HCT116 (cell line): ENCODE results near the gene ADK. TPM values are rescaled to one million over a fixed set of nuclear protein-coding genes. Genes with fewer than 3 reads are reported as not detected.

Source experiments
- ATAC-seq: fragments of 200-7000 bp; cut with Tn5 transposase; 2 replicates; pipeline ENCODE4 v1.9.1; 2020; ENCODE audit warnings: mild to moderate bottlenecking, moderate library complexity
- BruUV-seq: library from RNA; stranded (reverse); fragments of 400-500 nt; replicated peaks from 2 replicates; lab custom pipeline; 2021; lab: Mats Ljungman, UMichigan
- CTCF ChIA-PET: fragments of 300-600 bp; sonication (Branson Sonifier 250); formaldehyde crosslinking; loops from one replicate; lab custom pipeline; 2021; ENCODE audit warnings: antibody characterized with exemption; lab: Charles Lee
- POLR2A ChIA-PET: fragments of 300-600, 350-600 bp; sonication (Branson Sonifier 250); formaldehyde crosslinking; loops from one replicate; lab custom pipeline; 2021; ENCODE audit warnings: antibody characterized with exemption; lab: Charles Lee
- RAD21 ChIA-PET, 2 experiments: fragments of 300-600 bp; sonication (Branson Sonifier 250); formaldehyde crosslinking; loops; one replicate each; lab custom pipeline; 2023; ENCODE audit warnings: low total read pairs in 2 of 2; ENCODE audit not compliant: uncharacterized antibody in 2 of 2, unreplicated experiment in 2 of 2, low non-redundant PET in 1 of 2; lab: Charles Lee
- DNase-seq: peaks from one replicate; pipeline ENCODE4 v3.0.0-alpha.2; 2010; ENCODE audit warnings: low read depth, low spot score
- H2AFZ ChIP-seq: fragments of 200-600 bp; shearing (Covaris generic), sonication (generic); 2 replicates; pipeline ENCODE4 v1.6.1; 2017; ENCODE audit warnings: low read depth, mixed run types, mixed read lengths, antibody characterized with exemption, low read length; ENCODE audit not compliant: poor library complexity, severe bottlenecking
- H3K27ac ChIP-seq: 2 replicates; pipeline ENCODE4 v1.5.1; 2012; ENCODE audit warnings: low read depth, low read length
- H3K27me3 ChIP-seq: fragments of 200-600 bp; sonication (generic); 2 replicates; pipeline ENCODE4 v1.6.1; 2016; ENCODE audit warnings: mixed run types, low read length, mixed read lengths; ENCODE audit not compliant: insufficient read depth
- H3K36me3 ChIP-seq, 2 experiments: fragments of 200-500 bp in 1 of 2; fragments of 200-600 bp in 1 of 2; sonication (Bioruptor generic) in 1 of 2; sonication (generic) in 1 of 2; 2 replicates each; pipeline versions ENCODE4 v1.5.1 to v1.6.1; 2014 to 2016; ENCODE audit warnings: low read length in 2 of 2, inconsistent platforms in 1 of 2, mixed read lengths in 1 of 2, mixed run types in 1 of 2; ENCODE audit not compliant: insufficient read depth in 2 of 2, control insufficient read depth in 1 of 2
- H3K4me1 ChIP-seq, 2 experiments: fragments of 200-600 bp in 1 of 2; sonication (generic) in 1 of 2; 2 replicates each; pipeline versions ENCODE4 v1.5.1 to v1.6.1; 2012 to 2017; ENCODE audit warnings: low read length in 2 of 2, inconsistent platforms in 1 of 2, mild to moderate bottlenecking in 1 of 2, mixed read lengths in 1 of 2, mixed run types in 1 of 2, moderate library complexity in 1 of 2; ENCODE audit not compliant: insufficient read depth in 2 of 2, control insufficient read depth in 1 of 2
- H3K4me2 ChIP-seq: fragments of 200-600 bp; sonication (generic); 2 replicates; pipeline ENCODE4 v1.6.1; 2017; ENCODE audit warnings: mixed run types, low read length, mixed read lengths
- H3K4me3 ChIP-seq, 2 experiments: fragments of 200-600 bp in 1 of 2; sonication (generic) in 1 of 2; replicated peaks in 1 of 2; 2 replicates each; pipeline ENCODE4 v1.5.1; 2011 to 2016; ENCODE audit warnings: low read length in 2 of 2, control low read depth in 1 of 2, low read depth in 1 of 2, mild to moderate bottlenecking in 1 of 2, mixed read lengths in 1 of 2, mixed run types in 1 of 2
- H3K79me2 ChIP-seq: fragments of 200-600 bp; sonication (generic); 2 replicates; pipeline ENCODE4 v1.6.1; 2017; ENCODE audit warnings: mild to moderate bottlenecking, mixed run types, low read length, moderate library complexity, mixed read lengths; ENCODE audit not compliant: insufficient read depth
- H3K9ac ChIP-seq: fragments of 200-600 bp; sonication (generic); 2 replicates; pipeline ENCODE4 v1.6.1; 2016; ENCODE audit warnings: low read length, mixed read lengths
- H3K9me2 ChIP-seq: fragments of 200-600 bp; sonication (generic), shearing (Covaris generic); 2 replicates; pipeline ENCODE4 v1.6.1; 2017; ENCODE audit warnings: mixed run types, mild to moderate bottlenecking, moderate library complexity; ENCODE audit not compliant: insufficient read depth
- H3K9me3 ChIP-seq, 2 experiments: fragments of 200-500 bp in 1 of 2; fragments of 200-600 bp in 1 of 2; sonication (Bioruptor generic) in 1 of 2; sonication (generic) in 1 of 2; 2 replicates each; pipeline ENCODE4 v1.6.1; 2014 to 2017; ENCODE audit warnings: low read length in 2 of 2, mixed read lengths in 2 of 2, inconsistent platforms in 1 of 2, low read depth in 1 of 2, mild to moderate bottlenecking in 1 of 2, mixed run types in 1 of 2, moderate library complexity in 1 of 2; ENCODE audit not compliant: control insufficient read depth in 1 of 2, insufficient read depth in 1 of 2
- H4K20me1 ChIP-seq: fragments of 200-600 bp; sonication (generic), shearing (Covaris generic); 2 replicates; pipeline ENCODE4 v1.6.1; 2017; ENCODE audit warnings: mixed run types, mild to moderate bottlenecking, moderate library complexity; ENCODE audit not compliant: insufficient read depth
- ATF3 ChIP-seq: IDR thresholded peaks from 2 replicates; pipeline ENCODE4 v1.6.1; 2012
- CBX3 ChIP-seq: IDR thresholded peaks from 2 replicates; pipeline ENCODE4 v1.6.1; 2012; ENCODE audit warnings: low read depth
- CTCF ChIP-seq, 3 experiments: fragments of 200-600 bp in 1 of 3; sonication (generic) in 1 of 3; IDR thresholded peaks in 2 of 3; conservative IDR thresholded peaks in 1 of 3; 2 replicates each; pipeline ENCODE4 v1.5.1; 2012 to 2017; ENCODE audit warnings: low read depth in 2 of 3, low read length in 2 of 3, antibody characterized with exemption in 1 of 3, borderline replicate concordance in 1 of 3, control low read depth in 1 of 3, mild to moderate bottlenecking in 1 of 3, mixed read lengths in 1 of 3, mixed run types in 1 of 3, moderate library complexity in 1 of 3; ENCODE audit not compliant: insufficient read depth in 1 of 3
- EGR1 ChIP-seq: IDR thresholded peaks from 2 replicates; pipeline ENCODE4 v1.6.1; 2012; ENCODE audit warnings: low read depth
- EZH2 ChIP-seq: fragments of 200-600 bp; sonication (generic); IDR thresholded peaks from 2 replicates; pipeline ENCODE4 v1.6.1; 2017; ENCODE audit warnings: antibody characterized with exemption, mixed run types
- EZH2phosphoT487 ChIP-seq: fragments of 200-600 bp; IDR thresholded peaks from 2 replicates; pipeline ENCODE4 v1.6.1; 2018; ENCODE audit warnings: antibody characterized with exemption, borderline replicate concordance
- FOSL1 ChIP-seq: IDR thresholded peaks from 2 replicates; pipeline ENCODE4 v1.6.1; 2012; ENCODE audit warnings: low read depth
- MAX ChIP-seq: IDR thresholded peaks from 2 replicates; pipeline ENCODE4 v1.6.1; 2012
- POLR2A ChIP-seq: IDR thresholded peaks from 2 replicates; pipeline ENCODE4 v1.7.0; 2011; ENCODE audit warnings: borderline replicate concordance; ENCODE audit not compliant: insufficient read depth, insufficient read length; ENCODE audit errors: extremely low read depth
- RAD21 ChIP-seq: IDR thresholded peaks from 2 replicates; pipeline ENCODE4 v1.6.1; 2012; ENCODE audit warnings: low read depth, mild to moderate bottlenecking
- REST ChIP-seq: IDR thresholded peaks from 2 replicates; pipeline ENCODE4 v1.6.1; 2012; ENCODE audit warnings: low read depth
- SIN3A ChIP-seq: IDR thresholded peaks from 2 replicates; pipeline ENCODE4 v1.6.1; 2012; ENCODE audit warnings: low read depth
- SP1 ChIP-seq: IDR thresholded peaks from 2 replicates; pipeline ENCODE4 v1.6.1; 2012; ENCODE audit warnings: low read depth
- SRF ChIP-seq: IDR thresholded peaks from 2 replicates; pipeline ENCODE4 v1.6.1; 2012; ENCODE audit warnings: low read depth
- TCF7L2 ChIP-seq: IDR thresholded peaks from 2 replicates; pipeline ENCODE4 v1.7.0; 2011; ENCODE audit warnings: borderline replicate concordance, inconsistent platforms; ENCODE audit not compliant: insufficient read depth, insufficient read length; ENCODE audit errors: extremely low read depth
- YY1 ChIP-seq: IDR thresholded peaks from 2 replicates; pipeline ENCODE4 v1.6.1; 2011; ENCODE audit warnings: low read length, low read depth, moderate library complexity, mild to moderate bottlenecking; ENCODE audit not compliant: insufficient replicate concordance; ENCODE audit errors: extremely low read depth
- ZBTB33 ChIP-seq: IDR thresholded peaks from 2 replicates; pipeline ENCODE4 v1.6.1; 2011; ENCODE audit warnings: mild to moderate bottlenecking, low read length, moderate library complexity; ENCODE audit not compliant: insufficient replicate concordance; ENCODE audit errors: extremely low read depth
- ZNF274 ChIP-seq: fragments of 200-500 bp; sonication (Bioruptor generic); IDR thresholded peaks from 2 replicates; pipeline ENCODE4 v1.6.1; 2014; ENCODE audit warnings: mild to moderate bottlenecking, low read depth, low read length, inconsistent platforms
- intact Hi-C: fragments of 100-400 bp; cut with micrococcal nuclease; formaldehyde crosslinking; loops from 2 replicates; pipeline ENCODE4 v1.10.0; 2022
- total RNA-seq: library from RNA; stranded (reverse); gene quantifications from one replicate; pipeline ENCODE4 v1.2.1, GENCODE V29; 2021; ENCODE audit not compliant: unreplicated experiment

ADK gene
- total RNA-seq, 1 experiment from 2014 or later: 55.0 TPM

- Histone ChIP-seq H3K27ac (no peak overlapping the region), H3K36me3 (peaks cover 0 to 3% of the 10 kb centered on the region in 2 experiments; a peak in 1 of 4 replicates), H3K4me2 (no peak overlapping the region), H3K79me2 (peaks cover 11% of the 10 kb centered on the region), H3K9ac (no peak overlapping the region)
- no peak for TF ChIP-seq FOSL1
- no peak for TF ChIP-seq TCF7L2
- TF ChIP-seq SRF: no peak
- TF ChIP-seq ZBTB33: no peak
- TF ChIP-seq RAD21: no peak
- TF ChIP-seq CTCF (IDR thresholded peaks at IDR 0.05 in 2 of 3, conservative IDR thresholded peaks at IDR 0.05 in 1 of 3; ENCODE audit: borderline replicate concordance in 1 of 3, insufficient read depth in 1 of 3, low read depth in 2 of 3, low read length in 2 of 3): no peak
- no peak for TF ChIP-seq MAX
- no peak for TF ChIP-seq REST
- TF ChIP-seq CBX3: no peak
- no peak for TF ChIP-seq POLR2A
- no peak for TF ChIP-seq YY1
- no peak for TF ChIP-seq ATF3
- TF ChIP-seq EGR1: no peak
- TF ChIP-seq EZH2: no peak
- no peak for TF ChIP-seq ZNF274
- no peak for TF ChIP-seq SIN3A
- TF ChIP-seq EZH2phosphoT487: no peak
- TF ChIP-seq SP1: no peak
- TF ChIP-seq, all 23 proteins: peak for 0
- H2AFZ ChIP-seq: no peak overlapping the region
- ChIA-PET CTCF (interaction anchor here (1.4 to 2.6 kb wide), 4 partner anchors 8 to 992 kb away, joined by 5 to 13 read pairs (median 10); partner anchors contain the start of gene COMTD1), RAD21 (no interaction called here), POLR2A (no interaction called here)
- no peaks in the 10 kb centered on the region for H3K9me2 ChIP-seq
- no TSS peak for BruUV-seq
- ATAC-seq (no peak), DNase-seq (no peak)
- H3K4me3 ChIP-seq: no peak overlapping the region
- H3K27me3 ChIP-seq: no peaks in the 10 kb centered on the region
- no peaks in the 10 kb centered on the region for H3K4me1 ChIP-seq
- intact Hi-C loops: loop anchor here (5.0 kb wide), 1 partner anchor 994 kb away; the partner anchor contains the start of gene COMTD1
- H4K20me1 ChIP-seq: no peaks in the 10 kb centered on the region
- no peaks in the 10 kb centered on the region for H3K9me3 ChIP-seq
These were observed 92.0 kb downstream of the ADK start for GRCh38 chr10:74243067-74243466.
